GM18951 (cell line): ENCODE measurements around the gene ING5.

ENCODE experiments used
- POLR2A ChIP-seq: IDR thresholded peaks from 4 replicates; pipeline ENCODE4 v1.6.1; 2011; ENCODE audit warnings: mild to moderate bottlenecking; ENCODE audit not compliant: insufficient read length, insufficient read depth; ENCODE audit errors: extremely low read depth
- in situ Hi-C: fragments of 300-500 bp; cut with MboI; formaldehyde crosslinking; loops from one replicate; pipeline ENCODE4 v1.12.0; 2022; ENCODE audit warnings: low sequenced_read_pairs, mixed read lengths, inconsistent platforms; ENCODE audit not compliant: unreplicated experiment

The ING5 gene

GRCh38 chr2:241771286-241772062, 69.6 kb downstream of the ING5 start:
- no peak for TF ChIP-seq POLR2A
- in situ Hi-C loops, result no loop called here

- no peak for TF ChIP-seq POLR2A
Measured at GRCh38 chr2:241772063-241772499, 70.2 kb downstream of the ING5 start.

GRCh38 chr2:241773511-241774418, 71.9 kb downstream of the ING5 start:
- no peak for TF ChIP-seq POLR2A
- in situ Hi-C loops, result no loop called here

More at GRCh38 chr2:241772063-241772499, 70.2 kb downstream of the ING5 start:
- in situ Hi-C loops, result no loop called here

GRCh38 chr2:241774419-241775222, 72.8 kb downstream of the ING5 start:
- in situ Hi-C loops, result no loop called here
- no peak for TF ChIP-seq POLR2A

- in situ Hi-C loops, result no loop called here
- no peak for TF ChIP-seq POLR2A
Measured at GRCh38 chr2:241775223-241776177, 73.7 kb downstream of the ING5 start.

GRCh38 chr2:241776336-241777169, 74.7 kb downstream of the ING5 start, which contains the start of gene GAL3ST2:
TSS of gene GAL3ST2 (plus strand) at chr2:241776822. CDS start at chr2:241776956, 134 bp downstream.
- TF ChIP-seq POLR2A, result no peak
- in situ Hi-C loops, result no loop called here

- no peak for TF ChIP-seq POLR2A
- in situ Hi-C loops, result no loop called here
Measured at GRCh38 chr2:241777170-241777685, 75.4 kb downstream of the ING5 start.

- TF ChIP-seq POLR2A, result no peak
- in situ Hi-C loops, result no loop called here
Measured at GRCh38 chr2:241777686-241778627, 76.1 kb downstream of the ING5 start.
